ENCODE data around the gene MAGEE2.
"Not testable (repeated sequence)": the region's sequence is repeated elsewhere in the genome, so short reads cannot be mapped to it uniquely, and the experiment has no call there.

The MAGEE2 gene, protein sequence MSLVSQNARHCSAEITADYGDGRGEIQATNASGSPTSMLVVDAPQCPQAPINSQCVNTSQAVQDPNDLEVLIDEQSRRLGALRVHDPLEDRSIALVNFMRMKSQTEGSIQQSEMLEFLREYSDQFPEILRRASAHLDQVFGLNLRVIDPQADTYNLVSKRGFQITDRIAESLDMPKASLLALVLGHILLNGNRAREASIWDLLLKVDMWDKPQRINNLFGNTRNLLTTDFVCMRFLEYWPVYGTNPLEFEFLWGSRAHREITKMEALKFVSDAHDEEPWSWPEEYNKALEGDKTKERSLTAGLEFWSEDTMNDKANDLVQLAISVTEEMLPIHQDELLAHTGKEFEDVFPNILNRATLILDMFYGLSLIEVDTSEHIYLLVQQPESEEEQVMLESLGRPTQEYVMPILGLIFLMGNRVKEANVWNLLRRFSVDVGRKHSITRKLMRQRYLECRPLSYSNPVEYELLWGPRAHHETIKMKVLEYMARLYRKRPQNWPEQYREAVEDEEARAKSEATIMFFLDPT

GRCh38 chrX:75784680-75785491, at the start of gene MAGEE2:
TSS of gene MAGEE2 (minus strand) at chrX:75785254. CDS start at chrX:75785051, 203 bp downstream.
- H3K27ac ChIP-seq, result no peak within 1 kb of the TSS

DNA sequence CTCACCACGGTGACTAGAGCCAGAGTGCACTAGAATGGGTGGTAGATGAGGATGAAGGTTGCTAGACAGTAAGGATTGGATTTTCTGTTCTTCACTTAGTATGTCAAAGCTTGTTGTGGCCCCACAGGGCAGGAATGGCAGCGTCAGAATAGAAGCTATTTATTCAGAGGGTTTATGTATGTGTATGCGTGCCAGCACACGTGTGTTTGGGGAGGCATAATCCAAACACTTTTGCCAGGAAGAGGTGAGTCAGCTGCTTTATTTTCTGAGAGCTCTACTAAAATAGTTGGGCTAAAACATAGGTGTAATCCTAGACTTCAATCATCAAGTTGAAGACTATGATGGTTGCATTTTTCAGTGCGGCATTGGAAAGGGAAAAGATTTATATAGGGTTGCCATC, 1.2 kb upstream of the MAGEE2 start:
- no peak overlapping the region for H3K27ac ChIP-seq
- TF ChIP-seq, protein P1, sequence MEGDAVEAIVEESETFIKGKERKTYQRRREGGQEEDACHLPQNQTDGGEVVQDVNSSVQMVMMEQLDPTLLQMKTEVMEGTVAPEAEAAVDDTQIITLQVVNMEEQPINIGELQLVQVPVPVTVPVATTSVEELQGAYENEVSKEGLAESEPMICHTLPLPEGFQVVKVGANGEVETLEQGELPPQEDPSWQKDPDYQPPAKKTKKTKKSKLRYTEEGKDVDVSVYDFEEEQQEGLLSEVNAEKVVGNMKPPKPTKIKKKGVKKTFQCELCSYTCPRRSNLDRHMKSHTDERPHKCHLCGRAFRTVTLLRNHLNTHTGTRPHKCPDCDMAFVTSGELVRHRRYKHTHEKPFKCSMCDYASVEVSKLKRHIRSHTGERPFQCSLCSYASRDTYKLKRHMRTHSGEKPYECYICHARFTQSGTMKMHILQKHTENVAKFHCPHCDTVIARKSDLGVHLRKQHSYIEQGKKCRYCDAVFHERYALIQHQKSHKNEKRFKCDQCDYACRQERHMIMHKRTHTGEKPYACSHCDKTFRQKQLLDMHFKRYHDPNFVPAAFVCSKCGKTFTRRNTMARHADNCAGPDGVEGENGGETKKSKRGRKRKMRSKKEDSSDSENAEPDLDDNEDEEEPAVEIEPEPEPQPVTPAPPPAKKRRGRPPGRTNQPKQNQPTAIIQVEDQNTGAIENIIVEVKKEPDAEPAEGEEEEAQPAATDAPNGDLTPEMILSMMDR (conservative IDR thresholded peaks at IDR 0.05), result no peak

More at GRCh38 chrX:75784680-75785491, at the start of gene MAGEE2:
- TF ChIP-seq, protein P1 (conservative IDR thresholded peaks at IDR 0.05), result no peak

DNA sequence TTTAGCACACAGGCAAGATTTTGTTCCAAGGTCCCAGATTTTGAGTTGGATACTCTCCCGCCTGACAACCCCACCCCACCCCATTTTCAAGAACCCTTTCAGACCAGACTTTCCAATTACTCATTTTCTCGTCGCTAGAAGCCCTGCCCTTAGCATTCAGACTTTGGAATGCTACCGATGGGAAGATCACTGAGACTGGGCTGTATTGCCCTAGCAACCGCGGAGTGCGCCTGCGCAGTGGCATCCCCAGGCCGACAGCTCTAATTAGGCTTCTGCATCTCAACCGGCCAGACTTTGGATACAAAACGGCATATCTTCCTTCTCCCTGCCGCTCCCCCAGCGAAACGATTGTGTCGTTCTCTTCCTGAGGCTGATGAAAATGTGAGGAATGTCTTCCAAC, 3.4 kb downstream of the MAGEE2 start:
- no peak overlapping the region for H3K27ac ChIP-seq
- TF ChIP-seq, protein P1 (conservative IDR thresholded peaks at IDR 0.05), result no peak

- H3K27ac ChIP-seq, result not testable (repeated sequence)
Observed at GRCh38 chrX:75768063-75768462, 17.0 kb downstream of the MAGEE2 start.

DNA sequence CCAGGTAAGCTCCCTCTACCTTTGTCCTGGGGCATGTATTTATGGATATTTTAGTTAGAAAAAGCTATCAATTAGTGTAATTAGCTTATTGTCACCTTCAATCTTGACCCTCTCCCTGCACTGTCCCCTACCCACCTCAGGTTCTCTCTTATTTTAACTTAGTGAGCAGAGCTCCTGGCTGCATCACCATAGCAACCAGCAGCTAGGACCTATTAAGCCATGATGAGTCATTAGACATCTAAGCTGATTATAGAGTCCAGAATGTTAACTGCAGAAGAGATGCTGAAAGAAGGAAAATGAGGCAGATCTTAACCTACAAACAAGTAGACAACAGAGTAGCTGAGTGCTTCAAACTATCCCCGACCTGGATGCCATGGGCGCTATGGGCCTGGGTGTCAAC, 36.6 kb downstream of the MAGEE2 start:
- TF ChIP-seq, protein P1 (conservative IDR thresholded peaks at IDR 0.05), result no peak
- H3K27ac ChIP-seq, result no peak overlapping the region

- H3K27ac ChIP-seq, result peak overlapping the region; percentile 61
- TF ChIP-seq, protein P1 (conservative IDR thresholded peaks at IDR 0.05), result no peak
Observed at GRCh38 chrX:75746891-75747639, 38.0 kb downstream of the MAGEE2 start.
